IPS DF 4.7 (cell line): ENCODE data around the gene TSPAN6.

Source experiments
- DNase-seq: peaks from one replicate; pipeline ENCODE4 v3.0.0-alpha.2; 2013; ENCODE audit warnings: low spot score; ENCODE audit errors: extremely low read depth

The TSPAN6 gene

GRCh38 chrX:100591256-100592051 lies 45.2 kb downstream of the TSPAN6 start:
- no peak for DNase-seq

- no peak for DNase-seq
Observed at GRCh38 chrX:100587861-100588260, 48.7 kb downstream of the TSPAN6 start.

GRCh38 chrX:100586747-100587146 lies 49.9 kb downstream of the TSPAN6 start:
- DNase-seq: no peak

- no peak for DNase-seq
Observed at GRCh38 chrX:100584611-100585010, 52.0 kb downstream of the TSPAN6 start, which contains the start of gene TNMD. TNMD (plus strand) TSS chrX:100584936; CDS start chrX:100585019, 83 bp downstream.
